ENCODE measurements around the gene EWSR1.
A peak's percentile ranks its signal among the peaks of the same experiment; 100 is the strongest.

Gene EWSR1

GRCh38 chr22:29306835-29307595 is 38.9 kb downstream of the EWSR1 start:
- peak; percentile 51 for DNase-seq

- no peak for DNase-seq
Measured at GRCh38 chr22:29307596-29308147, 39.6 kb downstream of the EWSR1 start.

DNA sequence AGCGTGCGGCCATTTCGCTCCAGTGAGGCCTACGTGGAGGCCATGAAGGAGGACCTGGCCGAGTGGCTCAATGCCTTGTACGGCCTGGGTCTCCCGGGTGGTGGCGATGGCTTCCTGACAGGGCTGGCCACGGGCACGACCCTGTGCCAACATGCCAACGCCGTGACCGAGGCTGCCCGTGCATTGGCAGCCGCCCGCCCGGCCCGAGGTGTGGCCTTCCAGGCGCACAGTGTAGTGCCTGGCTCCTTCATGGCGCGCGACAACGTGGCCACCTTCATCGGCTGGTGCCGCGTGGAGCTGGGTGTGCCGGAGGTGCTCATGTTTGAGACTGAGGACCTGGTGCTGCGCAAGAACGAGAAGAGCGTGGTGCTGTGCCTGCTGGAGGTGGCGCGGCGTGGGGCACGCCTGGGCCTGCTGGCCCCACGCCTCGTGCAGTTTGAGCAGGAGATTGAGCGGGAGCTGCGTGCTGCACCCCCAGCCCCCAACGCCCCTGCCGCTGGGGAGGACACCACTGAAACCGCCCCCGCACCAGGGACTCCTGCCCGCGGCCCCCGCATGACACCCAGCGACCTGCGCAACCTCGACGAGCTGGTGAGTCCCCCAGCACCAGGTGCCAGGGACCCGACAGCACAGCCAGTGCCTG is 40.2 kb downstream of the EWSR1 start:
- DNase-seq, result no peak

- peak; percentile 34 for DNase-seq
Measured at GRCh38 chr22:29308791-29309262, 40.8 kb downstream of the EWSR1 start.

DNA sequence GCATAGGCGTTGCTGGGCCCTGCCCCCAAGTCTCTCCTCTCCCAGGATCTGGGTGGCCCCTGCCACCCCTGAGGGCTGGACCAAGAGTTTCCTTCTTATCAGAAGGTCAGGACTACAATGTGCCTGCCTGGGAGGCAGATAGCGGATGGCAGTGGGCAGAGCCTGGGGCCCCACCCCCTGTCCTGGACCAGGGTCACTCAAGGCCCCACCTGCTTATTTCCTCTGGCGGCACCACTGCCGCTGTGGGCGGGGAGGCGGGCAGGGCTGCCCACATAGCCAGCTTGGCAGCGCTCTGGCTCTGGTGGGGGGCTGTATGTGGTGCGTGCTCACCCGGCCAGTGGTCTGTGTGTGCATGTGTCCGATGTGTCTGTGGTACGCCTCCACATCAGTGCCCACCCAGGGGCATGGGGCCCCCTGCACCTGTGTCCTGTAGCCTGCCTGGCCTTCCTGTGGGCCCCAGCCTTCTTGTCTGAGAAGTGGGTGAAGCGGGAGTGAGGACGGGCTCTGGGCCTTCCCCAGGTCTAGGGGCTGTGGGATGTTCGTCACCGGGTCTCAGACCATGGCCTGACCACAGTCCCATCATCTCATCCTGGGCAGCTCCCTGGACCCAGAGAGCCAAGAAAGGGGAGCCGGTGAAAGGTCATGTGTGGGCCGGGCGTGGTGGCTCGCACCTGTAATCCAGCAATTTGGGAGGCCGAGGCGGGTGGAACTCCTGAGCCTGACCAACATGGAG is 41.4 kb downstream of the EWSR1 start:
- DNase-seq, result no peak

DNA sequence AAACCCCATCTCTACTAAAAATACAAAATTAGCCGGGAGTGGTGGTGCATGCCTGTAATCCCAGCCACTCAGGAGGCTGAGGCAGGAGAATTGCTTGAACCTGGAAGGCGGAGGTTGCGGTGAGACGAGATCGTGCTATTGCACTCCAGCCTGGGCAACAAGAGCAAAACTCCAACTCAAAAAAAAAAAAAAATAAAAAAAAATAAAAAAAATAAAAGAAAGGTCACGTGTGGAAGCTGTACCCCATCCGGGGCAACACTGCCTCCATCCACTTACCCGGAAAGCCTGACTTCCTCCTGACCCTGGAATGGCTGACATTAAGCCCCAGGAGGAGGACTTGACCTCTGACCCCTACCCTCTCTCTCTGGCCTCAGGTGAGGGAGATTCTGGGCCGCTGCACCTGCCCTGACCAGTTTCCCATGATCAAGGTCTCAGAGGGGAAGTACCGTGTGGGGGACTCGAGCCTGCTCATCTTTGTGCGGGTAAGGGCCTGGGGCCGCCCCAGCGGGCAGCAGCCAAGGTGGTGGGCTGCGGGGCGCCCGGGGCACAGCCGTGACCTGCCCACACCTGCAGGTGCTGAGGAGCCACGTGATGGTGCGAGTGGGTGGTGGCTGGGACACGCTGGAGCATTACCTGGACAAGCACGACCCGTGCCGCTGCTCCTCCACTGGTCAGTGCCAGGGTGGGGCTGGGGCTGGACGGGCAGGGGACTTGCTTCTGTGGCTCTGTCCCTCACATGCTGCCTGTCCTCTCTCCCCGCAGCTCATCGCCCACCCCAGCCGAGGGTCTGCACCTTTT is 42.2 kb downstream of the EWSR1 start:
- DNase-seq, result no peak

DNA sequence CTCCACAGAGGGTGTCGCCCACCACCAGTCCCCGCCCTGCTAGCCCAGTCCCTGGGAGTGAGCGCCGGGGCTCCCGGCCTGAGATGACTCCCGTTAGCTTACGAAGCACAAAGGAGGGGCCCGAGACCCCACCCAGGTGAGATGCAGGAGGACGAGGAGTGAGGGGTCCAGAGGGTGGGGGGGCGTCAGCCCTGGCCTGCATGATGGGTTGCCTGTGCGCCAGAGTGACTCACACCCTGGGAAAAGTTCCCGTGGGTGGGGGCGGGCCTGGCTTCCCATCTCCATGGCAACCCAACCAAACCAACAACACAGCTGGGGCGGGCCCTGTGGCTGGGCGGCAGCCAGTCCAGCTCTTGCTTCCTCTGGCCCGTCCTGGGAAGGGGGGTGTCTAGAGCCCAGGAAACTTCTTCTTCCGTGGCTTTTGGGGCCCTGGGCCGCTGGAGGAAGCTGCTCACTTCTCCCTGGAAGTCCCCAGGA is 42.8 kb downstream of the EWSR1 start:
- peak; percentile 39 for DNase-seq

DNA sequence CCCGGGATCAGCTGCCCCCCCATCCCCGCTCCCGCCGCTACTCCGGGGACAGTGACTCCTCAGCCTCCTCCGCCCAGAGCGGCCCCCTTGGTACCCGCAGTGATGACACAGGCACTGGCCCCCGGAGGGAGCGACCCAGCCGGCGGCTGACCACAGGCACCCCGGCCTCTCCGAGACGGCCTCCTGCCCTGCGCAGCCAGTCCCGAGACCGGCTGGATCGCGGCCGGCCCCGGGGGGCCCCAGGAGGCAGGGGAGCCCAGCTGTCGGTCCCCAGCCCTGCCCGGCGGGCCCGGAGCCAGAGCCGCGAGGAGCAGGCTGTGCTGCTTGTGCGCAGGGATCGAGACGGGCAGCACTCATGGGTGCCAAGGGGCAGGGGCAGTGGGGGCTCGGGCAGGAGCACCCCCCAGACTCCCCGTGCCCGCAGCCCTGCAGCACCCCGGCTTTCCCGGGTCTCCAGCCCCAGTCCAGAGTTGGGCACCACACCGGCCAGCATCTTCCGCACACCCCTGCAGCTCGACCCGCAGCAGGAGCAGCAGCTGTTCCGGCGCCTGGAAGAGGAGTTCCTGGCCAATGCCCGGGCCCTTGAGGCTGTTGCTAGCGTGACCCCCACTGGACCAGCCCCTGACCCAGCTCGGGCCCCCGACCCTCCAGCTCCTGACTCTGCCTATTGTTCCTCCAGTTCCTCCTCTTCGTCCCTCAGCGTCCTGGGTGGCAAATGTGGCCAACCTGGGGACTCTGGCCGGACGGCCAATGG is 43.6 kb downstream of the EWSR1 start:
- no peak for DNase-seq

GRCh38 chr22:29312218-29313125 is 44.4 kb downstream of the EWSR1 start:
- no peak for DNase-seq

GRCh38 chr22:29313126-29313575 is 45.1 kb downstream of the EWSR1 start:
- no peak for DNase-seq

GRCh38 chr22:29313576-29314466 is 45.8 kb downstream of the EWSR1 start:
- DNase-seq, result no peak

- no peak for DNase-seq
Measured at GRCh38 chr22:29314537-29315285, 46.6 kb downstream of the EWSR1 start.

DNA sequence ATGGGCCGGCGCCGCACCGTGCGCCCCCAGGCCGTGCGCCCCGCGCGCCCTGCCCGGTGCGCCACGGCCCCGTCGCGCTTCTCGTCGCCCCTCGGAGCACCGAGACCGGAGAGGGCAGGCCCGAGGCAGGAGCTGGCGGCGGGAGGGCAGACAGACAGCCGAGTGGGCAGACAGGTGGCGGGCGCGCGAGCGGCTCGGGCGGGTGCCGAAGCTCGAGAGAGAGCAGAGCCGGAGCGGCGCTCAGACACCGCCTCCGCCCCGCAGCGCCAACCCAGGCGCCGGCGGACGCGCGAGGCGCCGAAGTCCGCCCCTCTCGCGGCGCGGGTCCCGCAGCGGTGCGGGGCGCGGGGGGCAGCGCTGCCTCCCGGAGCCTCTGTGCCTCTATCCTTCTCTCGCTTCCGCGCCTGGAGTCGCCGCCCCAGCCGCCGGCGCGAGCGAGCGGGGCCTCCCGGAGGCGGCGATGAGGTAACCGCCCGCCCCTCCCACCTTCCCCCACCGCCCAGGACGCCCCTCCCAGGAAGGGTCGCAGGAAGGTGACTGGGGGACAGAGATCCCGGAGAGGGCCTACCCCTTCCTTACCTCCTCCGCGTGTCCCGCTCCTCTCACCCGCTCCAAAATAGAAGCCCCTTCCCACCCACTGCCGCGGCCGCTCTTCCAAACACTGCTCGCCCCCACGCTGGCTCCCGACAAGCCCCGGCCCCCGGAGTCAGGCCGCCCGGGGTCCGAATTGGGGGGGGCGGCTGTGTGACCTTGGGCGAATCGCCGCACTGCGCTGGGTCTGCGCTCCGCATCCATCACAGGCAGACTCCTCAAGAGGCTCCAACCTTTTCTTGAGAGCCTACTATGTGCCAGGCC is 47.4 kb downstream of the EWSR1 start, which contains the start of gene RASL10A:
TSS of gene RASL10A (minus strand) at position 412 of the 855 bp plus-strand sequence. CDS start 451 bp downstream, outside the sequence.
- DNase-seq, result no peak

DNA sequence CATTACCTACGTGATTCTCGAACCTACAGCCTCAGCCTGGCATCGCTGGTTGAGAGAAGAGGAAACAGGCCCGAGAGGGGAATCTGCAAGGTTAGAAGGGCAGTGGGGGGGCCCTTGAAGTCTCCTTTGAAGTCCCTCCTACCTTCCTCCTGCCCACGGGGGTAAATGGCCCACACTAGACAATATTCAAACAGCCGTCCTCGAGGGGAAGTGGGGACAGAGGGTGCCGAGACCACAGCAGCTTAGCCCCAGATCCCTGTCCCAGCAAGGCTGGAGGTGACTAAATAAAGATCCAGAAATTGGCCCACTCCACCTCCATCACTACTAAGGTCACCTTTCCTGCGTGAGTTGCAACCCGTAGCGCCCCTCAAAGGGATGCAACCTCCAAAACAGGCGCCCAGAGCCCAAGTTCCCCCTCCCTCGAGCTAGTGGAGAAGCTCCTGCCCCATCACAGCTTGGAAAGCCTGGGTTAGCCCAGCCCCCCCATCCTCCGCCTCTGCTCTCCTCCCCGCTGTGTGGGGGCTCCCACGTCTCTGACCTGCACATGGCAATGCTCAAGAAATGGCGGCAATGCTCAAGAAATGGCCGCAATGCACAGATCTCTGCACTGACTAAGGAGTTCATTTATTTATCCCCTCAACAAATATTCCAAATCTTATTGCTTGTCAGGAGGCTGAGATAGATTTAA is 48.2 kb downstream of the EWSR1 start:
- no peak for DNase-seq

DNA sequence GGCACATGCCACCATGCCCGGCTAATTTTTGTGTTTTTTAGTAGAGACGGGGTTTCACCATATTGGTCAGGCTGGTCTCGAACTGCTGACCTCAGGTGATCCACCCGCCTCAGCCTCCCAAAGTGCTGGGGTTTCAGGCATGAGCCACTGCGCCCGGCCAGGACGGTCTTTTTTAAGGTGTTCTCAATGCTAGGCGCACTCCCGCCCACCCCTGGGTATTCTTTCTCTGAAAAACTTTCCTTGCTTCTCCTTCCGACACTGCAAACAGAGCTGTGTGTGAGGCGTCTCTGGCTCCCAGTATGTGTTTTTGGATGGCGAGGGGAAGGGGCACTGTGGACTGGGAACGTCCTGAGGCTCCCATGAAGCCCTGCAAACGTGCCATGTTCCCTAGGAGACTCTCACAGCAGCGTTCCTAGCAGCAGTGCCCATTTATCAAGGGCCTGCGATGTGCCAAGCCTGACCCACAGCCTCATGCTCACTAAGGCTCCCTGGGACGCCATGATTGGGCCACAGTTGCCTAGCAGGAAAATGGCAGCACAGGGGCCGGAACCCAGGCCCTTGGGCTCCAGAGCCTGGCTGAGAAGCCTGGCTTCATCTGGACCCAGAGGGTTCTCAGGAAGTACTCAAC is 49.9 kb downstream of the EWSR1 start:
- no peak for DNase-seq

- DNase-seq, result no peak
Measured at GRCh38 chr22:29319072-29319471, 51.0 kb downstream of the EWSR1 start.
